GM12878 (cell line): ENCODE results near the gene GPATCH2L. TPM values are rescaled to one million over a fixed set of nuclear protein-coding genes. Genes with fewer than 3 reads are reported as not detected.

ENCODE experiments used
- ATAC-seq: fragments of 200-7000 bp; cut with Tn5 transposase; 3 replicates; pipeline ENCODE4 v1.9.1; 2020; ENCODE audit warnings: mild to moderate bottlenecking, moderate library complexity
- BruUV-seq: library from RNA; stranded (reverse); fragments of 400-500 nt; replicated peaks from 2 replicates; lab custom pipeline; 2021; lab: Mats Ljungman, UMichigan
- CTCF ChIA-PET: fragments of 300-600 bp; sonication (Branson Sonifier 250); formaldehyde crosslinking; extraction: SDS; loops from one replicate; lab custom pipeline; 2021; ENCODE audit warnings: inconsistent platforms; lab: Yijun Ruan, JAX
- POLR2A ChIA-PET: fragments of 350-600 bp; formaldehyde crosslinking; extraction: SDS; loops from one replicate; lab custom pipeline; 2021; ENCODE audit warnings: inconsistent platforms; lab: Charles Lee
- RAD21 ChIA-PET: fragments of 300-600 bp; sonication (Branson Sonifier 250); formaldehyde crosslinking; loops from one replicate; lab custom pipeline; 2023; ENCODE audit warnings: antibody characterized with exemption; ENCODE audit not compliant: unreplicated experiment; lab: Charles Lee
- SMC1A ChIA-PET: fragments of 300-600 bp; sonication (Branson Sonifier 250); formaldehyde crosslinking; loops from one replicate; lab custom pipeline; 2023; ENCODE audit not compliant: unreplicated experiment, uncharacterized antibody; lab: Charles Lee
- DNase-seq: peaks from one replicate; pipeline ENCODE4 v3.0.0-alpha.2; 2011; ENCODE audit warnings: low read depth, low spot score
- FAIRE-seq: peaks from 3 replicates; lab custom pipeline; 2011; peaks lifted over from hg19 to GRCh38; lab: Jason Lieb, UNC
- H2AFZ ChIP-seq: 2 replicates; pipeline ENCODE4 v1.6.0; 2011; ENCODE audit warnings: low read depth, low read length, control low read depth; ENCODE audit not compliant: control insufficient read depth
- H3K27ac ChIP-seq: 2 replicates; pipeline ENCODE4 v1.5.1; 2011; ENCODE audit warnings: control low read depth; ENCODE audit not compliant: control insufficient read depth, insufficient read depth
- H3K27me3 ChIP-seq, 2 experiments: replicated peaks in 1 of 2; 2 replicates each; pipeline versions ENCODE4 v1.6.0 to v1.6.1; 2011; ENCODE audit warnings: low read length in 1 of 2; ENCODE audit not compliant: control insufficient read depth in 2 of 2, insufficient read depth in 2 of 2
- H3K36me3 ChIP-seq, 2 experiments: 2 replicates each; pipeline ENCODE4 v1.5.1; 2011; ENCODE audit warnings: low read length in 1 of 2; ENCODE audit not compliant: control insufficient read depth in 2 of 2, insufficient read depth in 2 of 2
- H3K4me1 ChIP-seq: 2 replicates; pipeline ENCODE4 v1.6.1; 2011; ENCODE audit warnings: mild to moderate bottlenecking, low read length, moderate library complexity, mixed read lengths; ENCODE audit not compliant: control insufficient read depth, insufficient read depth
- H3K4me2 ChIP-seq: 2 replicates; pipeline ENCODE4 v1.6.0; 2011; ENCODE audit warnings: control low read depth; ENCODE audit not compliant: control insufficient read depth, insufficient read depth
- H3K4me3 ChIP-seq: fragments of 200-600 bp; sonication (generic); 2 replicates; pipeline ENCODE4 v1.5.1; 2016
- H3K79me2 ChIP-seq: 2 replicates; pipeline ENCODE4 v1.6.0; 2011; ENCODE audit warnings: low read length; ENCODE audit not compliant: control insufficient read depth, insufficient read depth
- H3K9ac ChIP-seq: 2 replicates; pipeline ENCODE4 v1.8.0; 2011; ENCODE audit warnings: low read length, control low read depth, mixed read lengths; ENCODE audit not compliant: control insufficient read depth, insufficient read depth
- H3K9me3 ChIP-seq: replicated peaks from 3 replicates; pipeline ENCODE4 v1.5.1; 2011; ENCODE audit warnings: mild to moderate bottlenecking, low read length; ENCODE audit not compliant: control insufficient read depth, insufficient read depth
- H4K20me1 ChIP-seq: 2 replicates; pipeline ENCODE4 v1.6.0; 2011; ENCODE audit not compliant: control insufficient read depth, insufficient read depth
- BMI1 ChIP-seq: fragments of 450-650 bp; IDR thresholded peaks from 2 replicates; pipeline ENCODE4 v1.6.1; 2016; ENCODE audit warnings: mild to moderate bottlenecking, moderate library complexity, borderline replicate concordance
- CBX3 ChIP-seq: fragments of 200-600 bp; sonication (generic); IDR thresholded peaks from 2 replicates; pipeline ENCODE4 v1.6.1; 2016; ENCODE audit warnings: low read depth, borderline replicate concordance
- CHD4 ChIP-seq: fragments of 200-600 bp; sonication (generic); IDR thresholded peaks from 2 replicates; pipeline ENCODE4 v1.6.1; 2016; ENCODE audit warnings: mild to moderate bottlenecking
- CREM ChIP-seq: IDR thresholded peaks from 2 replicates; pipeline ENCODE4 v1.6.1; 2014; ENCODE audit warnings: antibody characterized with exemption, low read depth
- EGR1 ChIP-seq, 2 experiments: IDR thresholded peaks; 1 replicate in 1 of 2; 2 replicates in 1 of 2; pipeline ENCODE4 v1.6.1; 2011 to 2012; ENCODE audit warnings: low read depth in 2 of 2, low read length in 2 of 2, borderline replicate concordance in 1 of 2, mild to moderate bottlenecking in 1 of 2, moderate library complexity in 1 of 2
- EP300 ChIP-seq, 2 experiments: fragments of 150-350 bp in 1 of 2; IDR thresholded peaks; 2 replicates each; pipeline ENCODE4 v1.6.1; 2011 to 2012; ENCODE audit warnings: low read depth in 2 of 2, low read length in 2 of 2, borderline replicate concordance in 1 of 2, improper control_type of control experiment in 1 of 2, inconsistent platforms in 1 of 2; ENCODE audit not compliant: control insufficient read depth in 1 of 2
- GABPA ChIP-seq: IDR thresholded peaks from 2 replicates; pipeline ENCODE4 v1.6.1; 2014; ENCODE audit warnings: antibody characterized with exemption, low read depth, mild to moderate bottlenecking, inconsistent platforms
- JUND ChIP-seq: IDR thresholded peaks from 2 replicates; pipeline ENCODE4 v1.6.1; 2012; ENCODE audit warnings: low read depth, mild to moderate bottlenecking, low read length, improper control_type of control experiment, moderate library complexity
- MEF2A ChIP-seq: IDR thresholded peaks from 2 replicates; pipeline ENCODE4 v1.6.1; 2011; ENCODE audit warnings: low read depth, mild to moderate bottlenecking, low read length, moderate library complexity; ENCODE audit not compliant: insufficient read depth
- MYB ChIP-seq: fragments of 150-350 bp; IDR thresholded peaks from 2 replicates; pipeline ENCODE4 v1.6.1; 2014; ENCODE audit warnings: mild to moderate bottlenecking, low read depth, low read length, borderline replicate concordance
- PAX5 ChIP-seq: IDR thresholded peaks from 2 replicates; pipeline ENCODE4 v1.6.1; 2011; ENCODE audit warnings: low read depth, low read length, borderline replicate concordance
- POLR2A ChIP-seq: IDR thresholded peaks from 2 replicates; pipeline ENCODE4 v1.6.1; 2011; ENCODE audit warnings: low read depth, mild to moderate bottlenecking, low read length
- RB1 ChIP-seq: fragments of 450-650 bp; formaldehyde crosslinking; IDR thresholded peaks from 2 replicates; pipeline ENCODE4 v1.6.1; 2017; ENCODE audit warnings: mild to moderate bottlenecking, borderline replicate concordance
- SRF ChIP-seq, 2 experiments: IDR thresholded peaks; 2 replicates each; pipeline ENCODE4 v1.6.1; 2011; ENCODE audit warnings: low read depth in 2 of 2, low read length in 2 of 2, mild to moderate bottlenecking in 1 of 2, moderate library complexity in 1 of 2
- STAT3 ChIP-seq: IDR thresholded peaks from 2 replicates; pipeline ENCODE4 v1.6.1; 2011; ENCODE audit warnings: low read depth, low read length, improper control_type of control experiment
- TAF1 ChIP-seq: IDR thresholded peaks from 2 replicates; pipeline ENCODE4 v1.6.1; 2011; ENCODE audit warnings: mild to moderate bottlenecking, low read depth, low read length, borderline replicate concordance
- TCF7 ChIP-seq: IDR thresholded peaks from 2 replicates; pipeline ENCODE4 v1.6.1; 2014; ENCODE audit warnings: antibody characterized with exemption, borderline replicate concordance
- YY1 ChIP-seq: IDR thresholded peaks from 2 replicates; pipeline ENCODE4 v1.6.1; 2011; ENCODE audit warnings: low read depth, mild to moderate bottlenecking, low read length
- ZNF207 ChIP-seq: fragments of 450-650 bp; IDR thresholded peaks from 2 replicates; pipeline ENCODE4 v1.6.1; 2014; ENCODE audit warnings: antibody characterized with exemption, mild to moderate bottlenecking, borderline replicate concordance
- ZNF217 ChIP-seq: fragments of 450-650 bp; IDR thresholded peaks from 2 replicates; pipeline ENCODE4 v1.6.1; 2017; ENCODE audit warnings: antibody characterized with exemption, mild to moderate bottlenecking
- ZNF24 ChIP-seq: fragments of 450-650 bp; IDR thresholded peaks from 2 replicates; pipeline ENCODE4 v1.6.1; 2017; ENCODE audit warnings: antibody characterized with exemption, mild to moderate bottlenecking
- WGBS: methylation state at CpG from one replicate; pipeline ENCODE4 v1.1.6; 2016; ENCODE audit warnings: low lambda C conversion rate; ENCODE audit not compliant: insufficient replicate concordance, insufficient coverage; ENCODE audit errors: missing lambda C conversion rate; 5-methylcytosine and 5-hydroxymethylcytosine counted together
- in situ Hi-C: fragments of 300-500 bp; cut with MboI; formaldehyde crosslinking; loops from 9 replicates; pipeline ENCODE4 v1.14.3; 2018; ENCODE audit warnings: mixed read lengths
- intact Hi-C: fragments of 100-400 bp; cut with micrococcal nuclease; formaldehyde crosslinking; loops from one replicate; pipeline ENCODE4 v1.14.2; 2022; ENCODE audit not compliant: unreplicated experiment
- polyA plus RNA-seq, 11 experiments: library from polyadenylated mRNA; depleted of rRNA in 4 of 11; unstranded in 6 of 11; stranded (reverse) in 5 of 11; fragments of >200 nt; fragmentation: Nextera tagmentation in 4 of 11; fragmentation: Illumina TruSeq in 1 of 11; extraction: Ambion mirVana in 4 of 11; extraction: Trizol in 1 of 11; gene quantifications; 1 replicate in 1 of 11; 2 replicates in 10 of 11; pipeline versions ENCODE4 v1.2.1 to v1.2.3, GENCODE V29; 2011 to 2016; ENCODE audit warnings: inconsistent platforms in 2 of 11, missing spikeins in 2 of 11, low read depth in 1 of 11
- total RNA-seq, 4 experiments: library from RNA; depleted of rRNA in 3 of 4; stranded (reverse); fragments of >200 nt in 3 of 4; fragmentation: Illumina TruSeq in 1 of 4; extraction: Trizol in 1 of 4; gene quantifications; 2 replicates each; pipeline versions ENCODE4 v1.2.1 to v1.2.3, GENCODE V29; 2013 to 2021
- TF ChIP-seq, protein P1 (sequence below): IDR thresholded peaks from 2 replicates; pipeline ENCODE4 v1.6.1; 2011; ENCODE audit warnings: borderline replicate concordance, low read depth, mild to moderate bottlenecking, moderate library complexity, mixed read lengths, low read length; ENCODE audit not compliant: insufficient read depth; ENCODE audit errors: extremely low read length
- TF ChIP-seq, protein P2 (sequence below), 3 experiments: IDR thresholded peaks in 2 of 3; conservative IDR thresholded peaks in 1 of 3; 2 replicates each; pipeline ENCODE4 v1.5.1; 2011; ENCODE audit warnings: low read depth in 3 of 3, low read length in 3 of 3, mild to moderate bottlenecking in 3 of 3, control low read depth in 2 of 3, moderate library complexity in 2 of 3, inconsistent platforms in 1 of 3, mixed read lengths in 1 of 3; ENCODE audit not compliant: control insufficient read depth in 2 of 3, insufficient read depth in 1 of 3; ENCODE audit errors: extremely low read depth in 1 of 3

Gene GPATCH2L
- total and polyA plus RNA-seq, 10 of the 15 experiments (the other 5 are each of a cell fraction or from before 2014, with no cell fraction given) = 9.1 to 50.9 (median 24.4) TPM

DNA sequence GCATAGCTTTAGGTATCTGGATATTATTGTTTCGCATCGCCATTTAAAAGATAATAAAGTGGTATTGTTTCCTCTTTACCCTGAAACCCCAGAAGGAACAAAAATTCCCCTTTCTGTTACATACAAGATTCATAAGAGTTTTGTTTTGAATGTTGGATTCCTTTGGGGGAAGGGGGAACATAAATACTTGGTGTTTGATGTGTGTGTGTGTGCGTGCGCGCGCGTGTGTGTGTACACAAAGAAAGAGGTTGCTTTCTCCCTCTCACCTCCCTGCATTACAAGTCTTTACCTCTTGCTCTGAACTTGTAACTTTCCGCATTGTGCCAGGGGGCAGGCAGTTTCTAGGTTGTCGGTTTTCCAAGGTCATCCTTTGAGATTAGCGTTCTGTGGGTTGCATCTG is 76.4 kb downstream of the GPATCH2L start:
- peak; percentile 45 for ATAC-seq
- TF ChIP-seq, protein P1, sequence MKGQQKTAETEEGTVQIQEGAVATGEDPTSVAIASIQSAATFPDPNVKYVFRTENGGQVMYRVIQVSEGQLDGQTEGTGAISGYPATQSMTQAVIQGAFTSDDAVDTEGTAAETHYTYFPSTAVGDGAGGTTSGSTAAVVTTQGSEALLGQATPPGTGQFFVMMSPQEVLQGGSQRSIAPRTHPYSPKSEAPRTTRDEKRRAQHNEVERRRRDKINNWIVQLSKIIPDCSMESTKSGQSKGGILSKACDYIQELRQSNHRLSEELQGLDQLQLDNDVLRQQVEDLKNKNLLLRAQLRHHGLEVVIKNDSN = no peak
- TF ChIP-seq CREM (no peak; the same call in 1 of the 2 replicates), ZNF217 (no peak), CBX3 (no peak), RB1 (no peak), SRF (IDR thresholded peaks at IDR 0.05; ENCODE audit: low read depth in 2 of 2, low read length in 2 of 2) (no peak), ZNF207 (no peak), EP300 (IDR thresholded peaks at IDR 0.05; ENCODE audit: borderline replicate concordance in 1 of 2, control insufficient read depth in 1 of 2, low read depth in 2 of 2, low read length in 2 of 2) (peak in 1 of 2 experiments; percentile 22; a peak in 1 of 4 replicates), MEF2A (0 out of 2 replicates have a peak, but pooled peaks have one; percentile 9), ZNF24 (no peak), POLR2A (no peak), GABPA (0 out of 2 replicates have a peak, but pooled peaks have one; percentile 20), JUND (no peak), TAF1 (no peak), BMI1 (no peak), PAX5 (no peak), CHD4 (no peak), YY1 (no peak), TCF7 (peak; percentile 49; the same call in 1 of the 2 replicates), EGR1 (IDR thresholded peaks at IDR 0.05; ENCODE audit: borderline replicate concordance in 1 of 2, low read depth in 2 of 2, low read length in 2 of 2) (no peak), MYB (no peak), STAT3 (no peak)
- TF ChIP-seq, protein P2, sequence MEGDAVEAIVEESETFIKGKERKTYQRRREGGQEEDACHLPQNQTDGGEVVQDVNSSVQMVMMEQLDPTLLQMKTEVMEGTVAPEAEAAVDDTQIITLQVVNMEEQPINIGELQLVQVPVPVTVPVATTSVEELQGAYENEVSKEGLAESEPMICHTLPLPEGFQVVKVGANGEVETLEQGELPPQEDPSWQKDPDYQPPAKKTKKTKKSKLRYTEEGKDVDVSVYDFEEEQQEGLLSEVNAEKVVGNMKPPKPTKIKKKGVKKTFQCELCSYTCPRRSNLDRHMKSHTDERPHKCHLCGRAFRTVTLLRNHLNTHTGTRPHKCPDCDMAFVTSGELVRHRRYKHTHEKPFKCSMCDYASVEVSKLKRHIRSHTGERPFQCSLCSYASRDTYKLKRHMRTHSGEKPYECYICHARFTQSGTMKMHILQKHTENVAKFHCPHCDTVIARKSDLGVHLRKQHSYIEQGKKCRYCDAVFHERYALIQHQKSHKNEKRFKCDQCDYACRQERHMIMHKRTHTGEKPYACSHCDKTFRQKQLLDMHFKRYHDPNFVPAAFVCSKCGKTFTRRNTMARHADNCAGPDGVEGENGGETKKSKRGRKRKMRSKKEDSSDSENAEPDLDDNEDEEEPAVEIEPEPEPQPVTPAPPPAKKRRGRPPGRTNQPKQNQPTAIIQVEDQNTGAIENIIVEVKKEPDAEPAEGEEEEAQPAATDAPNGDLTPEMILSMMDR (IDR thresholded peaks at IDR 0.05 in 2 of 3, conservative IDR thresholded peaks at IDR 0.05 in 1 of 3; ENCODE audit: control insufficient read depth in 2 of 3, extremely low read depth in 1 of 3, insufficient read depth in 1 of 3, low read depth in 3 of 3, low read length in 3 of 3) = no peak

More for the DNA sequence above, 76.4 kb downstream of the GPATCH2L start:
- SMC1A ChIA-PET = interaction anchor here (1.1 to 1.9 kb wide), 4 partner anchors 10 to 34 kb away, joined by 3 to 6 read pairs (median 4); no protein-coding TSS in a partner anchor
- POLR2A ChIA-PET = interaction anchor here (1.2 kb wide), 1 partner anchor 12 kb away, joined by 4 read pairs; no protein-coding TSS in a partner anchor
- no peak overlapping the region for H2AFZ ChIP-seq
- no peaks in the 10 kb centered on the region for H3K36me3 ChIP-seq
- in situ Hi-C loops (no loop called here), intact Hi-C loops (no loop called here)
- CTCF ChIA-PET = interaction anchor here (1.1 kb wide), 1 partner anchor 56 kb away, joined by 3 read pairs; no protein-coding TSS in a partner anchor
- DNase-seq (no peak), FAIRE-seq (no peak)
- RAD21 ChIA-PET = no interaction called here
- BruUV-seq = no TSS peak
- no peak overlapping the region for H3K4me3 ChIP-seq
- peaks cover 5% of the 10 kb centered on the region for H3K4me1 ChIP-seq
- H3K27ac ChIP-seq = peak overlapping the region; percentile 8; the same call in 1 of the 2 replicates
- no peak overlapping the region for H3K9ac ChIP-seq
- H3K79me2 ChIP-seq = no peaks in the 10 kb centered on the region
- H3K9me3 ChIP-seq = no peaks in the 10 kb centered on the region; the same call in 2 of the 3 replicates
- WGBS = 46% methylated on average over 10 of the region's 10 CpGs
- H3K4me2 ChIP-seq = peak overlapping the region; percentile 42; the same call in 1 of the 2 replicates
- no peaks in the 10 kb centered on the region for H4K20me1 ChIP-seq
- no peaks in the 10 kb centered on the region for H3K27me3 ChIP-seq
